ENCODE measurements around the gene HSPA2.

- no peak for TF ChIP-seq CTCF (IDR thresholded peaks at IDR 0.05)
- no peak for TF ChIP-seq POLR2A (IDR thresholded peaks at IDR 0.05)
Measured at GRCh38 chr14:64581363-64581762, 40.8 kb downstream of the HSPA2 start.
